Type B pancreatic cell (in vitro differentiated cells): ENCODE results near the gene CCNL2. TPM values are rescaled to one million over a fixed set of nuclear protein-coding genes. Genes with fewer than 3 reads are reported as not detected.
"Not testable (repeated sequence)": the region's sequence is repeated elsewhere in the genome, so short reads cannot be mapped to it uniquely, and the experiment has no call there.

Experiments
- DNase-seq: peaks from one replicate; pipeline ENCODE4 v3.0.0; 2021; ENCODE audit warnings: mixed read lengths; ENCODE audit not compliant: unreplicated experiment; ENCODE audit errors: extremely low spot score
- H3K27ac Mint-ChIP-seq: 2 replicates; pipeline ENCODE4 v1.8.0; 2021; ENCODE audit warnings: mild to moderate bottlenecking, mixed read lengths
- H3K27me3 Mint-ChIP-seq: 2 replicates; pipeline ENCODE4 v1.8.0; 2021; ENCODE audit warnings: mixed read lengths
- H3K36me3 Mint-ChIP-seq: 2 replicates; pipeline ENCODE4 v1.8.0; 2021; ENCODE audit warnings: mixed read lengths
- H3K4me1 Mint-ChIP-seq: one replicate; pipeline ENCODE4 v1.8.0; 2021; ENCODE audit warnings: mixed read lengths; ENCODE audit not compliant: unreplicated experiment
- H3K4me3 Mint-ChIP-seq: 2 replicates; pipeline ENCODE4 v1.8.0; 2021; ENCODE audit warnings: mild to moderate bottlenecking, mixed read lengths
- H3K9me3 Mint-ChIP-seq: 2 replicates; pipeline ENCODE4 v1.8.0; 2021; ENCODE audit warnings: mixed read lengths
- CTCF ChIP-seq: fragments of 200-600 bp; sonication (generic); conservative IDR thresholded peaks from 2 replicates; pipeline ENCODE4 v1.5.0; 2021; ENCODE audit warnings: antibody characterized with exemption, mild to moderate bottlenecking
- total RNA-seq: library from RNA; stranded (reverse); gene quantifications from 2 replicates; pipeline ENCODE4 v1.2.1, GENCODE V29; 2021; ENCODE audit warnings: low replicate concordance

The CCNL2 gene
- total RNA-seq, 1 donor from 2014 or later = 298 TPM

GRCh38 chr1:1390675-1391074, 8.5 kb downstream of the CCNL2 start:
- no peaks in the 10 kb centered on the region for H3K27me3 Mint-ChIP-seq
- TF ChIP-seq CTCF = no peak
- no peaks in the 10 kb centered on the region for H3K9me3 Mint-ChIP-seq
- DNase-seq = no peak
- peaks cover 43% of the 10 kb centered on the region for H3K36me3 Mint-ChIP-seq
- no peak overlapping the region for H3K27ac Mint-ChIP-seq
- H3K4me3 Mint-ChIP-seq = no peak overlapping the region
- no peaks in the 10 kb centered on the region for H3K4me1 Mint-ChIP-seq

GRCh38 chr1:1388078-1388472, 11.1 kb downstream of the CCNL2 start:
- H3K9me3 Mint-ChIP-seq = no peaks in the 10 kb centered on the region
- TF ChIP-seq CTCF = no peak
- H3K36me3 Mint-ChIP-seq = peaks cover 34% of the 10 kb centered on the region
- H3K27ac Mint-ChIP-seq = no peak overlapping the region
- no peak for DNase-seq
- H3K4me3 Mint-ChIP-seq = no peak overlapping the region
- H3K27me3 Mint-ChIP-seq = no peaks in the 10 kb centered on the region
- H3K4me1 Mint-ChIP-seq = no peaks in the 10 kb centered on the region

- peaks cover 32% of the 10 kb centered on the region for H3K36me3 Mint-ChIP-seq
- no peak overlapping the region for H3K27ac Mint-ChIP-seq
- H3K4me3 Mint-ChIP-seq = no peak overlapping the region
Observed at GRCh38 chr1:1387098-1388077, 11.7 kb downstream of the CCNL2 start.

GRCh38 chr1:1385931-1386330, 13.2 kb downstream of the CCNL2 start:
- no peak overlapping the region for H3K27ac Mint-ChIP-seq
- H3K9me3 Mint-ChIP-seq = no peaks in the 10 kb centered on the region
- no peak for DNase-seq
- TF ChIP-seq CTCF = no peak
- peaks cover 21% of the 10 kb centered on the region for H3K36me3 Mint-ChIP-seq
- H3K27me3 Mint-ChIP-seq = no peaks in the 10 kb centered on the region
- no peaks in the 10 kb centered on the region for H3K4me1 Mint-ChIP-seq
- no peak overlapping the region for H3K4me3 Mint-ChIP-seq

More at GRCh38 chr1:1387098-1388077, 11.7 kb downstream of the CCNL2 start:
- no peaks in the 10 kb centered on the region for H3K9me3 Mint-ChIP-seq
- no peaks in the 10 kb centered on the region for H3K27me3 Mint-ChIP-seq
- no peaks in the 10 kb centered on the region for H3K4me1 Mint-ChIP-seq
- TF ChIP-seq CTCF = no peak
- no peak for DNase-seq

GRCh38 chr1:1385339-1385738, 13.8 kb downstream of the CCNL2 start:
- H3K4me1 Mint-ChIP-seq, H3K27ac Mint-ChIP-seq, H3K9me3 Mint-ChIP-seq, H3K27me3 Mint-ChIP-seq, H3K4me3 Mint-ChIP-seq, DNase-seq: not testable (repeated sequence)
- H3K36me3 Mint-ChIP-seq = peaks cover 16% of the 10 kb centered on the region

GRCh38 chr1:1381294-1381693, 17.8 kb downstream of the CCNL2 start:
- H3K4me1 Mint-ChIP-seq = no peaks in the 10 kb centered on the region
- no peaks in the 10 kb centered on the region for H3K9me3 Mint-ChIP-seq
- H3K4me3 Mint-ChIP-seq = no peak overlapping the region
- no peak for TF ChIP-seq CTCF
- H3K27ac Mint-ChIP-seq = no peak overlapping the region
- DNase-seq = no peak
- H3K27me3 Mint-ChIP-seq = no peaks in the 10 kb centered on the region
- no peaks in the 10 kb centered on the region for H3K36me3 Mint-ChIP-seq
